ENCODE data around the gene TOGARAM2.

DNA sequence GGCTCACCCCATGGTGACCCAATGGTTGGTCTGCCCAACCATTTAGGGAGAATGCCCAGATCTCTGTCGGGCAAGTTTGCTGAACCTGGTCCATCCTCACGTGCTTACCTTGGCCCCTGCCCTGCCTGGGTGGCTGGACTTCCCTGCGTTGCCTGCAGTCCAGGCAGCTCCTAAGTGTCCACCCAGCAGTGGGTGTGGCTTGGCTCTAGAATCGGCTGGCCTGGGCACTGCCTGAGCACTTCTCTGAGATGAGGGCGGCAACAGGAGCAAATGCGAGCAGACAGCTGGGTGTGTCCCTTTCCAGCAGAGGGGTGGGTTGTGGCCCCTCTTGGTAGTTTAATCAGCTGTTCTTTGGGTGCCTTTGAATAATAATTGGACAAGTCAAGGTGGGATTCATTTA, 82.0 kb downstream of the TOGARAM2 start:
- TF ChIP-seq, protein P1, sequence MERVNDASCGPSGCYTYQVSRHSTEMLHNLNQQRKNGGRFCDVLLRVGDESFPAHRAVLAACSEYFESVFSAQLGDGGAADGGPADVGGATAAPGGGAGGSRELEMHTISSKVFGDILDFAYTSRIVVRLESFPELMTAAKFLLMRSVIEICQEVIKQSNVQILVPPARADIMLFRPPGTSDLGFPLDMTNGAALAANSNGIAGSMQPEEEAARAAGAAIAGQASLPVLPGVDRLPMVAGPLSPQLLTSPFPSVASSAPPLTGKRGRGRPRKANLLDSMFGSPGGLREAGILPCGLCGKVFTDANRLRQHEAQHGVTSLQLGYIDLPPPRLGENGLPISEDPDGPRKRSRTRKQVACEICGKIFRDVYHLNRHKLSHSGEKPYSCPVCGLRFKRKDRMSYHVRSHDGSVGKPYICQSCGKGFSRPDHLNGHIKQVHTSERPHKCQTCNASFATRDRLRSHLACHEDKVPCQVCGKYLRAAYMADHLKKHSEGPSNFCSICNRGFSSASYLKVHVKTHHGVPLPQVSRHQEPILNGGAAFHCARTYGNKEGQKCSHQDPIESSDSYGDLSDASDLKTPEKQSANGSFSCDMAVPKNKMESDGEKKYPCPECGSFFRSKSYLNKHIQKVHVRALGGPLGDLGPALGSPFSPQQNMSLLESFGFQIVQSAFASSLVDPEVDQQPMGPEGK (CRISPR knock-in tag; IDR thresholded peaks at IDR 0.05; ENCODE audit: borderline replicate concordance): no peak
- TF ChIP-seq RARB (CRISPR knock-in tag; IDR thresholded peaks at IDR 0.05) (no peak), ZFP3 (CRISPR knock-in tag; IDR thresholded peaks at IDR 0.05) (no peak), ZNF565 (CRISPR knock-in tag; conservative IDR thresholded peaks at IDR 0.05; ENCODE audit: low read depth) (no peak), ARNTL (CRISPR knock-in tag; IDR thresholded peaks at IDR 0.05; ENCODE audit: borderline replicate concordance, low read depth) (no peak), OSR1 (CRISPR knock-in tag; IDR thresholded peaks at IDR 0.05) (no peak), ZNF8 (CRISPR knock-in tag; IDR thresholded peaks at IDR 0.05) (no peak), ESRRG (CRISPR knock-in tag; IDR thresholded peaks at IDR 0.05) (no peak), TCF4 (CRISPR knock-in tag; IDR thresholded peaks at IDR 0.05; ENCODE audit: borderline replicate concordance) (no peak), ISL1 (CRISPR knock-in tag; IDR thresholded peaks at IDR 0.05) (no peak), GLIS3 (CRISPR knock-in tag; IDR thresholded peaks at IDR 0.05) (no peak)
- TF ChIP-seq, protein P2, sequence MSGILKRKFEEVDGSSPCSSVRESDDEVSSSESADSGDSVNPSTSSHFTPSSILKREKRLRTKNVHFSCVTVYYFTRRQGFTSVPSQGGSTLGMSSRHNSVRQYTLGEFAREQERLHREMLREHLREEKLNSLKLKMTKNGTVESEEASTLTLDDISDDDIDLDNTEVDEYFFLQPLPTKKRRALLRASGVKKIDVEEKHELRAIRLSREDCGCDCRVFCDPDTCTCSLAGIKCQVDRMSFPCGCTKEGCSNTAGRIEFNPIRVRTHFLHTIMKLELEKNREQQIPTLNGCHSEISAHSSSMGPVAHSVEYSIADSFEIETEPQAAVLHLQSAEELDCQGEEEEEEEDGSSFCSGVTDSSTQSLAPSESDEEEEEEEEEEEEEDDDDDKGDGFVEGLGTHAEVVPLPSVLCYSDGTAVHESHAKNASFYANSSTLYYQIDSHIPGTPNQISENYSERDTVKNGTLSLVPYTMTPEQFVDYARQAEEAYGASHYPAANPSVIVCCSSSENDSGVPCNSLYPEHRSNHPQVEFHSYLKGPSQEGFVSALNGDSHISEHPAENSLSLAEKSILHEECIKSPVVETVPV (CRISPR knock-in tag; IDR thresholded peaks at IDR 0.05): no peak
